Endothelial cell (in vitro differentiated cells): ENCODE measurements around the gene PANK3. TPM values are rescaled to one million over a fixed set of nuclear protein-coding genes. Genes with fewer than 3 reads are reported as not detected.
"Not testable (repeated sequence)": the region's sequence is repeated elsewhere in the genome, so short reads cannot be mapped to it uniquely, and the experiment has no call there.

Source experiments
- DNase-seq: peaks from one replicate; pipeline ENCODE4 v3.0.0; 2021; ENCODE audit warnings: low spot score
- H3K27ac Mint-ChIP-seq: one replicate; pipeline ENCODE4 v1.8.0; 2021; ENCODE audit warnings: mixed read lengths, inconsistent platforms; ENCODE audit not compliant: unreplicated experiment
- H3K27me3 Mint-ChIP-seq: one replicate; pipeline ENCODE4 v1.8.0; 2021; ENCODE audit warnings: mild to moderate bottlenecking, moderate library complexity, mixed read lengths, inconsistent platforms; ENCODE audit not compliant: unreplicated experiment
- H3K36me3 Mint-ChIP-seq: one replicate; pipeline ENCODE4 v1.8.0; 2021; ENCODE audit warnings: mild to moderate bottlenecking, low read depth, mixed read lengths, inconsistent platforms; ENCODE audit not compliant: unreplicated experiment
- H3K4me1 Mint-ChIP-seq: one replicate; pipeline ENCODE4 v1.8.0; 2021; ENCODE audit warnings: mild to moderate bottlenecking, mixed read lengths, inconsistent platforms; ENCODE audit not compliant: unreplicated experiment
- H3K4me3 Mint-ChIP-seq: one replicate; pipeline ENCODE4 v1.8.0; 2021; ENCODE audit warnings: mild to moderate bottlenecking, mixed read lengths, inconsistent platforms; ENCODE audit not compliant: unreplicated experiment
- H3K9me3 Mint-ChIP-seq: one replicate; pipeline ENCODE4 v1.8.0; 2021; ENCODE audit warnings: mixed read lengths, inconsistent platforms; ENCODE audit not compliant: unreplicated experiment
- CTCF ChIP-seq: fragments of 200-600 bp; sonication (generic); IDR thresholded peaks from one replicate; pipeline ENCODE4 v1.5.0; 2021; ENCODE audit warnings: antibody characterized with exemption; ENCODE audit not compliant: unreplicated experiment
- total RNA-seq: library from RNA; stranded (reverse); fragmentation: NEBNext Ultra II Directional; extraction: Animal tissue kit (Norgen Biotek cat#: 25700); gene quantifications from one replicate; pipeline ENCODE4 v1.2.1, GENCODE V29; 2021; ENCODE audit not compliant: unreplicated experiment

Gene PANK3
- total RNA-seq, 1 donor from 2014 or later: 103 TPM

GRCh38 chr5:168553377-168554130, 25.6 kb downstream of the PANK3 start:
- Mint-ChIP-seq H3K36me3 (peaks cover 28% of the 10 kb centered on the region), H3K27me3 (peaks cover 2% of the 10 kb centered on the region), H3K4me3 (no peak overlapping the region), H3K27ac (no peak overlapping the region), H3K4me1 (no peaks in the 10 kb centered on the region), H3K9me3 (no peaks in the 10 kb centered on the region)
- TF ChIP-seq CTCF: no peak
- no peak for DNase-seq

GRCh38 chr5:168552146-168552545, 27.0 kb downstream of the PANK3 start:
- TF ChIP-seq CTCF: no peak
- Mint-ChIP-seq H3K9me3 (no peaks in the 10 kb centered on the region), H3K36me3 (peaks cover 34% of the 10 kb centered on the region), H3K4me3 (no peak overlapping the region), H3K4me1 (no peaks in the 10 kb centered on the region), H3K27ac (no peak overlapping the region), H3K27me3 (peaks cover 2% of the 10 kb centered on the region)
- DNase-seq: no peak

- no peak overlapping the region for H3K4me3 Mint-ChIP-seq
- no peak for TF ChIP-seq CTCF
- H3K36me3 Mint-ChIP-seq: peaks cover 31% of the 10 kb centered on the region
- H3K4me1 Mint-ChIP-seq: no peaks in the 10 kb centered on the region
- no peaks in the 10 kb centered on the region for H3K9me3 Mint-ChIP-seq
- DNase-seq: no peak
- H3K27me3 Mint-ChIP-seq: peaks cover 2% of the 10 kb centered on the region
- no peak overlapping the region for H3K27ac Mint-ChIP-seq
These were observed 28.5 kb downstream of the PANK3 start for GRCh38 chr5:168550656-168551055.

- no peaks in the 10 kb centered on the region for H3K4me1 Mint-ChIP-seq
- TF ChIP-seq CTCF: no peak
- no peak for DNase-seq
- peaks cover 2% of the 10 kb centered on the region for H3K27me3 Mint-ChIP-seq
- H3K4me3 Mint-ChIP-seq: no peak overlapping the region
- H3K9me3 Mint-ChIP-seq: no peaks in the 10 kb centered on the region
- H3K36me3 Mint-ChIP-seq: peaks cover 27% of the 10 kb centered on the region
- H3K27ac Mint-ChIP-seq: no peak overlapping the region
These were observed 29.6 kb downstream of the PANK3 start for GRCh38 chr5:168549554-168549953.

- Mint-ChIP-seq H3K4me3 (no peak overlapping the region), H3K27ac (no peak overlapping the region), H3K4me1 (peaks cover 18% of the 10 kb centered on the region), H3K27me3 (peaks cover 4% of the 10 kb centered on the region), H3K36me3 (no peaks in the 10 kb centered on the region), H3K9me3 (no peaks in the 10 kb centered on the region)
- DNase-seq: no peak
- TF ChIP-seq CTCF: no peak
These were observed 42.0 kb downstream of the PANK3 start for GRCh38 chr5:168537176-168537575.

GRCh38 chr5:168534351-168534750, 44.8 kb downstream of the PANK3 start:
- DNase-seq, H3K27ac Mint-ChIP-seq, H3K36me3 Mint-ChIP-seq, H3K4me3 Mint-ChIP-seq, H3K9me3 Mint-ChIP-seq: not testable (repeated sequence)
- Mint-ChIP-seq H3K27me3 (peaks cover 12% of the 10 kb centered on the region), H3K4me1 (peaks cover 21% of the 10 kb centered on the region)
